ENCODE measurements around the gene IRS2. TPM values are rescaled to one million over a fixed set of nuclear protein-coding genes. Genes with fewer than 3 reads are reported as not detected.

IRS2 gene
- total RNA-seq, 1 donor from 2014 or later: 3.5 TPM

- peaks cover 9% of the 10 kb centered on the region for H3K27me3 Mint-ChIP-seq
- intact Hi-C loops (cut with micrococcal nuclease): no loop called here
- no peak overlapping the region for H3K4me3 Mint-ChIP-seq
- H3K36me3 Mint-ChIP-seq (ENCODE audit: low read depth): no peaks in the 10 kb centered on the region
- DNase-seq: no peak
- H3K4me1 Mint-ChIP-seq: no peaks in the 10 kb centered on the region
- peaks cover 4% of the 10 kb centered on the region for H3K9me3 Mint-ChIP-seq
- H3K27ac Mint-ChIP-seq: no peak overlapping the region
Measured at GRCh38 chr13:109816112-109816807, 29.9 kb upstream of the IRS2 start.

GRCh38 chr13:109815651-109816050 lies 29.3 kb upstream of the IRS2 start:
- Mint-ChIP-seq H3K4me3 (no peak overlapping the region), H3K27ac (no peak overlapping the region), H3K4me1 (no peaks in the 10 kb centered on the region), H3K27me3 (peaks cover 8% of the 10 kb centered on the region), H3K36me3 (ENCODE audit: low read depth) (no peaks in the 10 kb centered on the region), H3K9me3 (peaks cover 4% of the 10 kb centered on the region)
- intact Hi-C loops (cut with micrococcal nuclease): no loop called here
- no peak for DNase-seq

- Mint-ChIP-seq H3K9me3 (peaks cover 4% of the 10 kb centered on the region), H3K4me3 (no peak overlapping the region), H3K36me3 (ENCODE audit: low read depth) (no peaks in the 10 kb centered on the region), H3K27ac (no peak overlapping the region), H3K27me3 (peaks cover 4% of the 10 kb centered on the region), H3K4me1 (no peaks in the 10 kb centered on the region)
- DNase-seq: no peak
- intact Hi-C loops (cut with micrococcal nuclease): no loop called here
Measured at GRCh38 chr13:109813663-109814062, 27.3 kb upstream of the IRS2 start.

- no peaks in the 10 kb centered on the region for H3K4me1 Mint-ChIP-seq
- intact Hi-C loops (cut with micrococcal nuclease): no loop called here
- no peak overlapping the region for H3K4me3 Mint-ChIP-seq
- H3K9me3 Mint-ChIP-seq: peaks cover 4% of the 10 kb centered on the region
- H3K27ac Mint-ChIP-seq: no peak overlapping the region
- DNase-seq: no peak
- H3K36me3 Mint-ChIP-seq (ENCODE audit: low read depth): no peaks in the 10 kb centered on the region
- peaks cover 3% of the 10 kb centered on the region for H3K27me3 Mint-ChIP-seq
Measured at GRCh38 chr13:109812382-109812781, 26.0 kb upstream of the IRS2 start.

GRCh38 chr13:109810761-109811510 lies 24.6 kb upstream of the IRS2 start:
- no peak overlapping the region for H3K27ac Mint-ChIP-seq
- intact Hi-C loops (cut with micrococcal nuclease): no loop called here
- H3K9me3 Mint-ChIP-seq: peaks cover 4% of the 10 kb centered on the region

GRCh38 chr13:109809216-109809932 lies 23.0 kb upstream of the IRS2 start:
- no peaks in the 10 kb centered on the region for H3K4me1 Mint-ChIP-seq

More at GRCh38 chr13:109810761-109811510, 24.6 kb upstream of the IRS2 start:
- no peaks in the 10 kb centered on the region for H3K27me3 Mint-ChIP-seq
- H3K36me3 Mint-ChIP-seq (ENCODE audit: low read depth): no peaks in the 10 kb centered on the region
- no peak overlapping the region for H3K4me3 Mint-ChIP-seq
- peak; percentile 44 for DNase-seq
- H3K4me1 Mint-ChIP-seq: no peaks in the 10 kb centered on the region

GRCh38 chr13:109807345-109807744 lies 21.0 kb upstream of the IRS2 start:
- no peak for DNase-seq
- Mint-ChIP-seq H3K4me1 (no peaks in the 10 kb centered on the region), H3K36me3 (ENCODE audit: low read depth) (no peaks in the 10 kb centered on the region), H3K9me3 (no peaks in the 10 kb centered on the region), H3K27ac (no peak overlapping the region), H3K4me3 (no peak overlapping the region), H3K27me3 (peaks cover 11% of the 10 kb centered on the region)
- intact Hi-C loops (cut with micrococcal nuclease): no loop called here

More at GRCh38 chr13:109809216-109809932, 23.0 kb upstream of the IRS2 start:
- Mint-ChIP-seq H3K27ac (no peak overlapping the region), H3K27me3 (peaks cover 3% of the 10 kb centered on the region), H3K36me3 (ENCODE audit: low read depth) (no peaks in the 10 kb centered on the region), H3K4me3 (no peak overlapping the region), H3K9me3 (no peaks in the 10 kb centered on the region)
- intact Hi-C loops (cut with micrococcal nuclease): no loop called here
- DNase-seq: no peak

- intact Hi-C loops (cut with micrococcal nuclease): no loop called here
- Mint-ChIP-seq H3K27me3 (peaks cover 19% of the 10 kb centered on the region), H3K27ac (no peak overlapping the region), H3K4me3 (no peak overlapping the region), H3K4me1 (no peaks in the 10 kb centered on the region), H3K9me3 (no peaks in the 10 kb centered on the region), H3K36me3 (ENCODE audit: low read depth) (no peaks in the 10 kb centered on the region)
- no peak for DNase-seq
Measured at GRCh38 chr13:109804654-109805053, 18.3 kb upstream of the IRS2 start.

GRCh38 chr13:109803825-109804224 lies 17.4 kb upstream of the IRS2 start:
- intact Hi-C loops (cut with micrococcal nuclease): no loop called here
- no peak for DNase-seq
- no peaks in the 10 kb centered on the region for H3K4me1 Mint-ChIP-seq
- peaks cover 21% of the 10 kb centered on the region for H3K27me3 Mint-ChIP-seq
- H3K4me3 Mint-ChIP-seq: no peak overlapping the region
- H3K27ac Mint-ChIP-seq: no peak overlapping the region
- no peaks in the 10 kb centered on the region for H3K36me3 Mint-ChIP-seq (ENCODE audit: low read depth)
- no peaks in the 10 kb centered on the region for H3K9me3 Mint-ChIP-seq

GRCh38 chr13:109802936-109803335 lies 16.6 kb upstream of the IRS2 start:
- H3K27me3 Mint-ChIP-seq: peaks cover 25% of the 10 kb centered on the region
- DNase-seq: no peak
- intact Hi-C loops (cut with micrococcal nuclease): no loop called here
- H3K27ac Mint-ChIP-seq: no peak overlapping the region
- H3K4me3 Mint-ChIP-seq: no peak overlapping the region
- no peaks in the 10 kb centered on the region for H3K9me3 Mint-ChIP-seq
- H3K4me1 Mint-ChIP-seq: no peaks in the 10 kb centered on the region
- H3K36me3 Mint-ChIP-seq (ENCODE audit: low read depth): no peaks in the 10 kb centered on the region

GRCh38 chr13:109795011-109795410 lies 8.6 kb upstream of the IRS2 start:
- intact Hi-C loops (cut with micrococcal nuclease): loop anchor here (10.0 kb wide), 2 partner anchors 220 to 650 kb away; no protein-coding TSS in a partner anchor
- peaks cover 45% of the 10 kb centered on the region for H3K27me3 Mint-ChIP-seq
- H3K4me1 Mint-ChIP-seq: peaks cover 7% of the 10 kb centered on the region
- H3K27ac Mint-ChIP-seq: no peak overlapping the region
- peak; percentile 52 for DNase-seq
- no peaks in the 10 kb centered on the region for H3K36me3 Mint-ChIP-seq (ENCODE audit: low read depth)
- no peaks in the 10 kb centered on the region for H3K9me3 Mint-ChIP-seq
- H3K4me3 Mint-ChIP-seq: no peak overlapping the region

GRCh38 chr13:109794095-109794494 lies 7.7 kb upstream of the IRS2 start:
- peak; percentile 50 for DNase-seq
- intact Hi-C loops (cut with micrococcal nuclease): loop anchor here (5.0 to 10.0 kb wide), 3 partner anchors 102 to 649 kb away; no protein-coding TSS in a partner anchor
- H3K4me1 Mint-ChIP-seq: peaks cover 7% of the 10 kb centered on the region
- no peak overlapping the region for H3K27ac Mint-ChIP-seq
- no peaks in the 10 kb centered on the region for H3K9me3 Mint-ChIP-seq
- H3K36me3 Mint-ChIP-seq (ENCODE audit: low read depth): no peaks in the 10 kb centered on the region
- H3K27me3 Mint-ChIP-seq: peaks cover 47% of the 10 kb centered on the region
- H3K4me3 Mint-ChIP-seq: no peak overlapping the region

- no peak overlapping the region for H3K4me3 Mint-ChIP-seq
- no peaks in the 10 kb centered on the region for H3K9me3 Mint-ChIP-seq
- intact Hi-C loops (cut with micrococcal nuclease): loop anchor here (5.0 to 10.0 kb wide), 3 partner anchors 100 to 648 kb away; no protein-coding TSS in a partner anchor
- no peak for DNase-seq
- no peak overlapping the region for H3K27ac Mint-ChIP-seq
- peaks cover 51% of the 10 kb centered on the region for H3K27me3 Mint-ChIP-seq
- H3K36me3 Mint-ChIP-seq (ENCODE audit: low read depth): no peaks in the 10 kb centered on the region
- H3K4me1 Mint-ChIP-seq: peaks cover 13% of the 10 kb centered on the region
Measured at GRCh38 chr13:109792416-109793059, 6.2 kb upstream of the IRS2 start.
